Smooth muscle cell of the brain vasculature (primary cell): ENCODE measurements around the gene DPEP2.
"Not testable (repeated sequence)": the region's sequence is repeated elsewhere in the genome, so short reads cannot be mapped to it uniquely, and the experiment has no call there.

ENCODE experiments used
- DNase-seq: peaks from one replicate; pipeline ENCODE4 v3.0.0-alpha.2; 2012; ENCODE audit warnings: low read depth, low spot score

DPEP2 gene

GRCh38 chr16:67998779-67999688, at the start of gene DPEP2:
Gene DPEP2, minus strand, starts transcription at chr16:67999484. Its CDS starts 6,272 bp downstream, at chr16:67993212.
- DNase-seq, result not testable (repeated sequence)

GRCh38 chr16:68047987-68048386, 48.7 kb upstream of the DPEP2 start:
- no peak for DNase-seq

- no peak for DNase-seq
These were observed 46.8 kb upstream of the DPEP2 start for GRCh38 chr16:68046106-68046505.

DNA sequence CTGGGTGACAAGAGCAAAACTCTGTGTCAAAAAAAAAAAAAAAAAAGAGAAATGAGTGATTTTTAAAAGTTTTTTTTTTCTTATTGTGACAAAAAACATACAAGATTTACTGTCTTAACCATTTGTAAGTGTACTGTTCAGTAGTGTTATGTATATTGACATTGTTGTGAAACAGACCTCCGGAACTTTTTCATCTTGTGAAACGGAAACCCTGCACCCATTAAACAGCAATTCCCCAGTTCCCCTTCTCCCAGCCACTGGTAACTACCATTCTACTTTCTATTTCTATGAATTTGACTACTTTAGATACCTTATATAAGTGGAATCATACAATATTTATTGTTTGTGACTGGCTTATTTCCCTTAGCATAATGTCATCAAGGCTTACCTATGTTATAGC, 42.5 kb upstream of the DPEP2 start:
- no peak for DNase-seq

- DNase-seq, result no peak
These were observed 41.4 kb upstream of the DPEP2 start for GRCh38 chr16:68040506-68041288.

- no peak for DNase-seq
These were observed 38.7 kb upstream of the DPEP2 start for GRCh38 chr16:68037841-68038597.

- DNase-seq, result no peak
These were observed 35.9 kb upstream of the DPEP2 start for GRCh38 chr16:68035227-68035626.

- no peak for DNase-seq
These were observed 33.8 kb upstream of the DPEP2 start for GRCh38 chr16:68033101-68033500.

GRCh38 chr16:68031951-68032350, 32.7 kb upstream of the DPEP2 start:
- DNase-seq, result no peak

DNA sequence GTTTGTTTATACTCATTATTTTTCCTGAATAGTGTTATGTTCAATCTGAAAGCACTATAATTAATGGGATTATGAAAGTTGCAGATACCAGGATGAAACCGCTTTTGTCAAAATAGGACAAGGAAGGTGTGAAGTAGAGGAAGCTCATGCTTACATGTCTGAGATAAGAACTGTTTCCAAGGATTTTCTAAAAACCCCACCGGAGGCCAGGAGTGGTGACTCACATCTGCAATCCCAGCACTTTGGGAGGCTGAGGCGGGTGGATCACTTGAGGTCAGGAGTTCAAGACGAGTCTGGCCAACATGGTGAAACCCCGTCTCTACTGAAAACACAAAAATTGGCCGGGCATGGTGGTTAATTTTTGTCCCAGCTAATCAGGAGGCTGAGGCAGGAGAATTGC, 30.8 kb upstream of the DPEP2 start:
- DNase-seq, result not testable (repeated sequence)

- no peak for DNase-seq
These were observed 29.7 kb upstream of the DPEP2 start for GRCh38 chr16:68028996-68029395.

GRCh38 chr16:68022728-68023537, 23.6 kb upstream of the DPEP2 start, which contains the start of the genes DDX28 and DUS2:
Gene DDX28, minus strand, starts transcription at chr16:68023232. Its CDS starts 30 bp downstream, at chr16:68023202.
Gene DUS2, plus strand, starts transcription at chr16:68023284. Its CDS starts 14,740 bp downstream, at chr16:68038024.
- peak; percentile 86 for DNase-seq

GRCh38 chr16:68022278-68022727, 23.0 kb upstream of the DPEP2 start:
- DNase-seq, result no peak

GRCh38 chr16:68021490-68021889, 22.2 kb upstream of the DPEP2 start:
- no peak for DNase-seq

GRCh38 chr16:68019167-68019680, 19.9 kb upstream of the DPEP2 start:
- DNase-seq, result no peak

- no peak for DNase-seq
These were observed 16.4 kb upstream of the DPEP2 start, which contains the start of gene DPEP2NB for GRCh38 chr16:68015681-68016080. Gene DPEP2NB, minus strand, starts transcription at chr16:68015911. Its CDS starts 141 bp downstream, at chr16:68015770.

DNA sequence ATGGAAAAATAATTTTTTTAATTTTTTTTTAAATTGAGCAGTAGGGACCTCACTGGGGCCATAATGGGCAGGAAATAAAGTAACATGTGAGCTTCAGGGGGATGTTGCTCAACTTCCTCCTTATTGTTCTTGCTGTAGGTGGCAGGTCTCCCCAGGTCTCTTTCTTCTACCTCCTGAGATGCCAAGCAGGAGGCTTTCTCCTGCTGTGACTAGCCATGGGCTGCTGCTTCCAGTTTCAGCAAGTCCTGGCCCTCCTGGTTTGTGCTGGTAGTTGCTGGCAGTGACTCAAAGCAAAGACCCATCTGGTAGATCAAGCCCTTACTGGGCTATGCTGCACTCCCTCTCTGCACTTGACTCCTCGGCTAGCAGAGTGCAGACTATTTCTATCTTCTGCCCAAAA, 14.2 kb upstream of the DPEP2 start:
- no peak for DNase-seq

GRCh38 chr16:68009872-68010271, 10.6 kb upstream of the DPEP2 start:
- DNase-seq, result not testable (repeated sequence)

DNA sequence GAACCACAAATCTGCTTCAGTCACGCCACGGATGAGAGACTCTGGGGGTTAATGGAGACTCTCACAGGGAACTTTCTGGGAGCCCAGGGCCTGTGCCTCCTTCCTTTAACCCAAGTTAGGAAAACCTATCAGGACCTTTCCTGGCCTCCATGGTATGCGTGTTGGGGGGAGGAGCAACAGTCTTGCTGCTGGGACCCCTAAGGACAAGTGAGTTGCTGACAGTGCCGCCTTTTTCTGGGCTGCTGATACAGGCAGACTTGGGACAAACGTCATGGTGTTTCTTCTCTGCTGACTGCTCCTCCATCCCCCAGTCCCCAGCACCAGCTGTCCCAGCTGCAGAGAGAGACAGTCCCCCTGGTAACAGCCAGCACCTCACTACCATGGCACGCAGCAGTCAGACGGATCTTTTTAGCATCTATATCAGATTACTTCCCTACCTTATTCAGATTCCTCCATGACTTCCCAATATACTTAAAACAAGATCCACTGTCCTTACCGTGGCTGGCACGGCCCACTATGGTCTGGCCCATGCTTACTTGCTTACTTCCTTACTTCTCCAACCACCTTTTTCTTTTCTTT, 10.0 kb upstream of the DPEP2 start:
- DNase-seq, result no peak

- peak; percentile 29 for DNase-seq
These were observed 6.6 kb upstream of the DPEP2 start for GRCh38 chr16:68005786-68006286.
